ENCODE results near the gene SPATC1L. TPM values are rescaled to one million over a fixed set of nuclear protein-coding genes. Genes with fewer than 3 reads are reported as not detected.

Gene SPATC1L
- total RNA-seq, 2 experiments from 2014 or later: 23.2 to 24.2 TPM

DNA sequence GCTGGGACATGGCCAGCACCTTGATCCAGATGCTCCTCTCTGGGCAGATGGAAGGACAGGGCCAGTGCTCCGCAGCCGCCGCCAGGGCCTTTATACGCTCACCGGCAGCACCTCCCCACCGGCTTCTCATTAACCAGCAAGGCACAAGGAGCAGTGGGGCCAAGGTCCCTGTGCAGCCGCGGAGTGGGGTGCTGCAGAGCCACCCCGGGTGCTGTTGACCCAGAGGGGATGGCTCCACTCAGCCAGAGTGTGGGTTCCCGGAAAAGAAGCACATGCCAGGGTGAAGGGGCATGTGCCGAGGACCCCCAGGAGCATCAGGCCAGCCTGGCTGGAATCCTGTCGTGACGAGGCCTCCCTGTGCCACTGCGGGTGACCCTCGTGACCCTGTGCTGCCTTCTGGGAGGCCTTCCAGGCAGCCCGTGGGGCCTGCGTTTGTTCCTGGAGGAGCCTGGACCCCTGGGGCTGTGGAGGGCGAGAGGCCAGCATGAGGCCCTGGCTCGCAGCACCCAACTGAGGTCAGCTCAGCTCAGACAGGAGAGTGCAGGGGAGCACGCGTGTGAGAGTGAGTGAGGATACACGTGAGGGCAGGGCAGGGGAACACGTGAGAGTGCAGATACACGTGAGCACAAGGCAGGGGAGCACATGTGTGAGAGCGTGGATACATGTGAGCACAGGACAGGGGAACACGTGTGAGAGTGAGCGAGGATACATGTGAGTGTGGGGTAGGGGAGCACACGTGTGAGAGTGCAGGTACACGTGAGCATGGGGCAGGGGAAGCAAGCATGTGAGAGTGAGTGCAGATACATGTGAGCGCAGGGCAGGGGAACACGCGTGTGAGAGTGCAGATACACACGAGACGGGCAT, 28.5 kb downstream of the SPATC1L start, which contains the start of gene FTCD:
FTCD (minus strand) TSS at position 66 of the 864 bp plus-strand sequence; CDS start at position 10, 56 bp downstream.
- intact Hi-C loops (cut with micrococcal nuclease): no loop called here
- CTCF ChIA-PET: no interaction called here
- no peaks in the 10 kb centered on the region for H3K4me1 Mint-ChIP-seq (ENCODE audit: low read depth)
- ATAC-seq (no peak), DNase-seq (no peak)
- TF ChIP-seq, protein P1, sequence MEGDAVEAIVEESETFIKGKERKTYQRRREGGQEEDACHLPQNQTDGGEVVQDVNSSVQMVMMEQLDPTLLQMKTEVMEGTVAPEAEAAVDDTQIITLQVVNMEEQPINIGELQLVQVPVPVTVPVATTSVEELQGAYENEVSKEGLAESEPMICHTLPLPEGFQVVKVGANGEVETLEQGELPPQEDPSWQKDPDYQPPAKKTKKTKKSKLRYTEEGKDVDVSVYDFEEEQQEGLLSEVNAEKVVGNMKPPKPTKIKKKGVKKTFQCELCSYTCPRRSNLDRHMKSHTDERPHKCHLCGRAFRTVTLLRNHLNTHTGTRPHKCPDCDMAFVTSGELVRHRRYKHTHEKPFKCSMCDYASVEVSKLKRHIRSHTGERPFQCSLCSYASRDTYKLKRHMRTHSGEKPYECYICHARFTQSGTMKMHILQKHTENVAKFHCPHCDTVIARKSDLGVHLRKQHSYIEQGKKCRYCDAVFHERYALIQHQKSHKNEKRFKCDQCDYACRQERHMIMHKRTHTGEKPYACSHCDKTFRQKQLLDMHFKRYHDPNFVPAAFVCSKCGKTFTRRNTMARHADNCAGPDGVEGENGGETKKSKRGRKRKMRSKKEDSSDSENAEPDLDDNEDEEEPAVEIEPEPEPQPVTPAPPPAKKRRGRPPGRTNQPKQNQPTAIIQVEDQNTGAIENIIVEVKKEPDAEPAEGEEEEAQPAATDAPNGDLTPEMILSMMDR (IDR thresholded peaks at IDR 0.05): no peak
- H3K4me3 Mint-ChIP-seq: no peak within 1 kb of the TSS
- no peaks in the 10 kb centered on the region for H3K9me3 Mint-ChIP-seq
- H3K27ac Mint-ChIP-seq: no peak within 1 kb of the TSS
- no peaks in the 10 kb centered on the region for H3K27me3 Mint-ChIP-seq
- H3K36me3 Mint-ChIP-seq (ENCODE audit: low read depth): peaks cover 1% of the 10 kb centered on the region
- POLR2A ChIA-PET: no interaction called here

- Mint-ChIP-seq H3K4me1 (ENCODE audit: low read depth) (no peaks in the 10 kb centered on the region), H3K4me3 (no peak overlapping the region), H3K9me3 (no peaks in the 10 kb centered on the region), H3K36me3 (ENCODE audit: low read depth) (no peaks in the 10 kb centered on the region), H3K27me3 (no peaks in the 10 kb centered on the region), H3K27ac (no peak overlapping the region)
- TF ChIP-seq, protein P1 (IDR thresholded peaks at IDR 0.05): no peak
- intact Hi-C loops (cut with micrococcal nuclease): no loop called here
- no peak for ATAC-seq
- ChIA-PET POLR2A (no interaction called here), CTCF (no interaction called here)
- DNase-seq: no peak
These were observed 29.2 kb downstream of the SPATC1L start for GRCh38 chr21:46154955-46155513.

GRCh38 chr21:46154155-46154954, 29.9 kb downstream of the SPATC1L start:
- ChIA-PET CTCF (interaction anchor here (1.3 to 2.5 kb wide), 2 partner anchors 131 to 171 kb away, joined by 4 to 7 read pairs; partner anchors contain the start of genes MCM3AP and YBEY), POLR2A (interaction anchor here (1.1 kb wide), 1 partner anchor 176 kb away, joined by 3 read pairs; no protein-coding TSS in a partner anchor)
- H3K4me3 Mint-ChIP-seq: no peak overlapping the region
- TF ChIP-seq, protein P1 (IDR thresholded peaks at IDR 0.05): no peak
- intact Hi-C loops (cut with micrococcal nuclease): no loop called here
- no peaks in the 10 kb centered on the region for H3K9me3 Mint-ChIP-seq
- no peaks in the 10 kb centered on the region for H3K4me1 Mint-ChIP-seq (ENCODE audit: low read depth)
- no peak overlapping the region for H3K27ac Mint-ChIP-seq
- H3K36me3 Mint-ChIP-seq (ENCODE audit: low read depth): no peaks in the 10 kb centered on the region
- H3K27me3 Mint-ChIP-seq: no peaks in the 10 kb centered on the region
- DNase-seq (no peak), ATAC-seq (no peak)

DNA sequence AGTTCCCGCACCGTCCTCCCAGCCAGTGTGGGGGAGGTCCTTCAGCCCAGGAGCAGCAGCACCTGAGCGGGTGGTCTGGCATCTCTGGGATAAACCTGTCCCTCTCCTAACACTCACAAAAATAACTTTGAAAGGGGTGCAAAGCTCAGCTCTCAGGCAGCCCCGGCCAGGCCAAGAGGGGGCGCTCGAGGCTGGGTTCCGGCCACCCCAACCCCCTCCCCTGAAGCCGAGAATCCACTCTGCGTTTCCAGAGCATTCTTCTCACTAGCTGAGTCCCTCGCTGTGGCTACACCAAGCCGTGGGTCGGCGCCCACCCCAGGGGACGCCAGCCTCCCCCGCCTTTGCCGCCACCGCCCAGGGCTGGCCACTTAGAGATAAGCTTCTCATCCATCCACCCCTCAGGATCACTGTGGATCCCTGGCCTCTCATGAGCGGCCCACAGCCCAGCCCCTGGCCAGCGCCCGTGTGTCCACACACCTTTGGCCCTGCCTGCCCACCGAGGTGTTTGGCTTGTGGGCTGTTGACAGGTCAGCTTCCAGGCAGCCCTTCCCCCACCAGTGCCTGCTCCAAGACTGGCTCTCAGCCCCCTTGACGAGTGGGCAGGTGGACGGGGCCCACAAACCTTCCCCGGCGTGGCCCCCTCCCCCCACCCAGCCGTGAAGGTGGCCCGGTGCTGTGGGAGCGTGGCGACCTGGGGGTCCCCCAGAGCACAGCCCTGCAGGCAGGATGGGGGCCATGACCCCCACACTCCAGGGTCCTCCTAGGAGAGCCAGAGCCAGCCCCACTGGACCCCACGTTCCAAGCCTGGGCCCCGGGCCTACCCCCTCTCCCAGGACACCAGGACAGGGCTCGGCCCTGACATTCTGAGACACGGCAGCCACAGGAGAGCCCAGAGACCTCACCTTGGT, 30.8 kb downstream of the SPATC1L start:
- intact Hi-C loops (cut with micrococcal nuclease): no loop called here
- CTCF ChIA-PET: interaction anchor here (0.9 to 2.5 kb wide), 12 partner anchors 10 to 187 kb away, joined by 3 to 10 read pairs (median 4); partner anchors contain the start of genes MCM3AP and YBEY
- POLR2A ChIA-PET: interaction anchor here (0.9 to 1.1 kb wide), 2 partner anchors 19 to 177 kb away, joined by 3 read pairs; no protein-coding TSS in a partner anchor
- TF ChIP-seq, protein P1 (IDR thresholded peaks at IDR 0.05): peak; percentile 85
- Mint-ChIP-seq H3K4me3 (no peak overlapping the region), H3K9me3 (no peaks in the 10 kb centered on the region), H3K27me3 (no peaks in the 10 kb centered on the region), H3K4me1 (ENCODE audit: low read depth) (no peaks in the 10 kb centered on the region), H3K27ac (no peak overlapping the region), H3K36me3 (ENCODE audit: low read depth) (no peaks in the 10 kb centered on the region)
- DNase-seq (peak; percentile 74), ATAC-seq (peak; percentile 92)

All from activated CD8-positive, alpha-beta T cell treated with anti-CD3 and anti-CD28 coated beads for 36 hours (primary cell).